K562 (cell line): Measurements from ENCODE around the gene GLYAT. TPM values are rescaled to one million over a fixed set of nuclear protein-coding genes. Genes with fewer than 3 reads are reported as not detected.

Source experiments
- ATF1 ChIP-seq, 2 experiments: fragments of 450-650 bp in 1 of 2; IDR thresholded peaks; 2 replicates each; pipeline ENCODE4 v1.6.1; 2016; ENCODE audit warnings: missing compliant biosample characterization in 1 of 2, missing genetic modification characterization in 1 of 2
- SRF ChIP-seq, 2 experiments: fragments of 250-450, 450-650 bp in 1 of 2; sonication (Bioruptor Pico) in 1 of 2; sonication (generic) in 1 of 2; formaldehyde crosslinking; IDR thresholded peaks; 2 replicates each; pipeline versions ENCODE4 v1.5.0 to v1.5.1; 2020 to 2022; ENCODE audit warnings: mild to moderate bottlenecking in 1 of 2, missing genetic modification reagents in 1 of 2
- ZBTB40 ChIP-seq, 2 experiments: fragments of 450-650 bp in 1 of 2; sonication (generic) in 1 of 2; formaldehyde crosslinking in 1 of 2; IDR thresholded peaks; 2 replicates each; pipeline versions ENCODE4 v1.7.1 to v1.9.0; 2016 to 2022; ENCODE audit warnings: inconsistent platforms in 1 of 2, mild to moderate bottlenecking in 1 of 2, missing genetic modification reagents in 1 of 2
- polyA plus RNA-seq, 8 experiments: library from polyadenylated mRNA; depleted of rRNA in 4 of 8; stranded (reverse) in 5 of 8; unstranded in 3 of 8; fragments of >200 nt; fragmentation: Nextera tagmentation in 2 of 8; fragmentation: Illumina TruSeq in 1 of 8; extraction: Ambion mirVana in 2 of 8; extraction: Trizol in 1 of 8; gene quantifications; 2 replicates each; pipeline versions ENCODE4 v1.2.1 to v1.2.3, GENCODE V29; 2011 to 2014; ENCODE audit warnings: inconsistent platforms in 1 of 8, missing spikeins in 1 of 8
- total RNA-seq, 7 experiments: library from RNA; depleted of rRNA in 6 of 7; stranded (reverse); fragments of >200 nt in 6 of 7; fragmentation: Illumina TruSeq in 2 of 7; extraction: Trizol in 2 of 7; gene quantifications; 2 replicates each; pipeline versions ENCODE4 v1.2.1 to v1.2.3, GENCODE V29; 2011 to 2021; ENCODE audit warnings: low replicate concordance in 1 of 7

The GLYAT gene
- total and polyA plus RNA-seq, 9 of the 15 experiments (the other 6 are each of a cell fraction or from before 2014, with no cell fraction given): not detected

GRCh38 chr11:58727415-58727797, 4.3 kb downstream of the GLYAT start (continued):
- 0 out of 2 replicates have a peak, but pooled peaks have one; percentile 14 for TF ChIP-seq ZBTB40 (IDR thresholded peaks at IDR 0.05)
- TF ChIP-seq ZBTB40 (CRISPR knock-in tag; IDR thresholded peaks at IDR 0.05): no peak
- TF ChIP-seq ATF1 (CRISPR knock-in tag; IDR thresholded peaks at IDR 0.05): no peak
- peak; percentile 46; the same call in 1 of the 2 replicates for TF ChIP-seq ATF1 (tag; IDR thresholded peaks at IDR 0.05)
- TF ChIP-seq SRF (CRISPR knock-in tag; IDR thresholded peaks at IDR 0.05): no peak
